Smooth muscle cell (in vitro differentiated cells): ENCODE measurements around the gene LASP1NB.
"Not testable (repeated sequence)": the region's sequence is repeated elsewhere in the genome, so short reads cannot be mapped to it uniquely, and the experiment has no call there.

Experiments used
- DNase-seq: peaks from one replicate; lab custom pipeline; 2025; ENCODE audit not compliant: unreplicated experiment; lab: John Stamatoyannopoulos, UW
- H2AFZ ChIP-seq: fragments of 200-600 bp; sonication (generic); 2 replicates; pipeline ENCODE4 v1.6.0; 2016; ENCODE audit warnings: antibody characterized with exemption, low read depth, mild to moderate bottlenecking
- H3F3A ChIP-seq: fragments of 200-600 bp; sonication (generic); 2 replicates; pipeline ENCODE4 v1.6.0; 2017; ENCODE audit warnings: antibody characterized with exemption, low read depth
- H3K27ac ChIP-seq: fragments of 200-600 bp; sonication (generic); 2 replicates; pipeline ENCODE4 v1.5.1; 2016; ENCODE audit warnings: low read depth, mild to moderate bottlenecking
- H3K27me3 ChIP-seq: fragments of 200-600 bp; sonication (generic); 2 replicates; pipeline ENCODE4 v1.6.1; 2016; ENCODE audit warnings: low read depth, mild to moderate bottlenecking
- H3K36me3 ChIP-seq: fragments of 200-600 bp; sonication (generic); 2 replicates; pipeline ENCODE4 v1.5.1; 2016; ENCODE audit warnings: low read depth
- H3K4me1 ChIP-seq: fragments of 200-600 bp; sonication (generic); 2 replicates; pipeline ENCODE4 v1.5.1; 2016; ENCODE audit warnings: low read depth
- H3K4me2 ChIP-seq: fragments of 200-600 bp; sonication (generic); 2 replicates; pipeline ENCODE4 v1.6.0; 2016; ENCODE audit warnings: mild to moderate bottlenecking
- H3K4me3 ChIP-seq: fragments of 200-600 bp; sonication (generic); 2 replicates; pipeline ENCODE4 v1.5.1; 2016; ENCODE audit warnings: mild to moderate bottlenecking
- H3K79me2 ChIP-seq: fragments of 200-600 bp; sonication (generic); 2 replicates; pipeline ENCODE4 v1.6.0; 2016; ENCODE audit warnings: low read depth, mild to moderate bottlenecking
- H3K9ac ChIP-seq: fragments of 200-600 bp; sonication (generic); 2 replicates; pipeline ENCODE4 v1.6.0; 2016; ENCODE audit warnings: low read depth
- H3K9me3 ChIP-seq: fragments of 200-600 bp; sonication (generic); replicated peaks from 2 replicates; pipeline ENCODE4 v1.5.1; 2016; ENCODE audit warnings: low read depth
- H4K20me1 ChIP-seq: fragments of 200-600 bp; sonication (generic); 2 replicates; pipeline ENCODE4 v1.6.0; 2016; ENCODE audit warnings: low read depth
- WGBS: methylation state at CpG from one replicate; pipeline ENCODE4 v1.1.7; 2016; ENCODE audit warnings: low lambda C conversion rate; 5-methylcytosine and 5-hydroxymethylcytosine counted together
- TF ChIP-seq, protein P1 (sequence below): fragments of 200-600 bp; sonication (generic); IDR thresholded peaks from 2 replicates; pipeline ENCODE4 v1.5.1; 2017; ENCODE audit warnings: borderline replicate concordance, mild to moderate bottlenecking, antibody characterized with exemption; ENCODE audit not compliant: insufficient read depth, poor library complexity, severe bottlenecking

The LASP1NB gene

DNA sequence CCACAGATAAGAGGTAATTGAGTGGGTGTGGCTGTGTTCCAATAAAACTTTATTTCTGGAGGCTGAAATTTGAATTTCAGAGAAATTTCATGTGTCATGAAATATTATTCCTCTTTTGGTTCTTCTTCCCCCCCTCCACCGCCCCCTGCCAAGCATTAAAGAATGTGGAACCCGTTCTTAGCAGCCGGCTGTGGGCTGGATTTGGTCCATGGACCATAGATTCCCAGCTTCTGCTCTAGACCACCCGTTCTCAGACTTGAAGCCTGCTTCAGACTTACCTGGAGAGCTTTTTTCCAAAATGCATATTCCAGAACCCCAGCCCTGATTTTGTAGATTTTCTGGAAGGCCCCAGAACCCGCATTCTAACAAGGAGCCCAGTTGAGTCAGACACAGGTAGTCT is 15.1 kb upstream of the LASP1NB start:
- no peak overlapping the region for H3K4me2 ChIP-seq
- WGBS: 87% methylated on average over 5 of the region's 5 CpGs
- no peaks in the 10 kb centered on the region for H3K36me3 ChIP-seq

DNA sequence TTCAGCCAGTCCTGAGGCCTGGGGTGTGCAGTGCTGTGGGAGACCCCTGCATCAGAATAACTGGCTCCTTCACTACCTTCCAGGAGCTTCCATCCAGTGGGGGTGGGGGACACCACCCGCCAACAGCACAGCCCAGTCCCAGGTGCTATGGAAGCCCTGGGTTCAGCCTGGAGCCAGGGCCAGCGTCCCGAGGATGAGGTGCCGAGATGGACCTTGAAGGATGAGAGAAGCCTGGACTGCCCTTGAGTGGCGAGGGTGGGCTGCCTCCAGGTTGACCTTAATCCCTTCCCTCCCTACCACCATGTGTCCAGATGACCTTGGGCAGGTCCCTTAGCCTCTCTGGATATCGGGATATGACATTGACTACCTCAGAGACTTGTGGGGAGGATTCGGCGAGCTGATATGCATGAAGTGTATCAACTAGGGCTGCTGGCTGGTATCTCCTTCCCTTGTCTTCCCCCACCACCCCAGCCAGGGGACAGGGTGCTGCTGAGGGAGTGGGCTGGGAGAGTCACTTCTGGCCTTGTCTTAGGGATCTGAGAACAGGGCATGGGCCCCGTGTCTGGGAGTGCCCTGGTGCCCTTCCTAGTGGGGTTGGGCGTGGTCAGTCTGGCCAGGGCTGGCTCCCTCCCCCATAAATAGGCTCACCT is 14.2 kb upstream of the LASP1NB start:
- TF ChIP-seq, protein P1, sequence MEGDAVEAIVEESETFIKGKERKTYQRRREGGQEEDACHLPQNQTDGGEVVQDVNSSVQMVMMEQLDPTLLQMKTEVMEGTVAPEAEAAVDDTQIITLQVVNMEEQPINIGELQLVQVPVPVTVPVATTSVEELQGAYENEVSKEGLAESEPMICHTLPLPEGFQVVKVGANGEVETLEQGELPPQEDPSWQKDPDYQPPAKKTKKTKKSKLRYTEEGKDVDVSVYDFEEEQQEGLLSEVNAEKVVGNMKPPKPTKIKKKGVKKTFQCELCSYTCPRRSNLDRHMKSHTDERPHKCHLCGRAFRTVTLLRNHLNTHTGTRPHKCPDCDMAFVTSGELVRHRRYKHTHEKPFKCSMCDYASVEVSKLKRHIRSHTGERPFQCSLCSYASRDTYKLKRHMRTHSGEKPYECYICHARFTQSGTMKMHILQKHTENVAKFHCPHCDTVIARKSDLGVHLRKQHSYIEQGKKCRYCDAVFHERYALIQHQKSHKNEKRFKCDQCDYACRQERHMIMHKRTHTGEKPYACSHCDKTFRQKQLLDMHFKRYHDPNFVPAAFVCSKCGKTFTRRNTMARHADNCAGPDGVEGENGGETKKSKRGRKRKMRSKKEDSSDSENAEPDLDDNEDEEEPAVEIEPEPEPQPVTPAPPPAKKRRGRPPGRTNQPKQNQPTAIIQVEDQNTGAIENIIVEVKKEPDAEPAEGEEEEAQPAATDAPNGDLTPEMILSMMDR: no peak
- H3K79me2 ChIP-seq: peaks cover 48% of the 10 kb centered on the region
- no peaks in the 10 kb centered on the region for H3K27me3 ChIP-seq
- 95% methylated on average over 10 of the region's 10 CpGs for WGBS
- no peak overlapping the region for H3K27ac ChIP-seq
- no peak overlapping the region for H3K4me2 ChIP-seq
- no peak overlapping the region for H2AFZ ChIP-seq
- H3K9me3 ChIP-seq: no peaks in the 10 kb centered on the region
- H3K36me3 ChIP-seq: no peaks in the 10 kb centered on the region
- no peak overlapping the region for H3K4me3 ChIP-seq
- DNase-seq: no peak
- no peak overlapping the region for H3K9ac ChIP-seq
- H3K4me1 ChIP-seq: no peaks in the 10 kb centered on the region
- H4K20me1 ChIP-seq: peaks cover 99% of the 10 kb centered on the region
- H3F3A ChIP-seq: peaks cover 8% of the 10 kb centered on the region

More for the DNA sequence above, 15.1 kb upstream of the LASP1NB start:
- TF ChIP-seq, protein P1: no peak
- Histone ChIP-seq H3K4me3 (no peak overlapping the region), H3K27me3 (no peaks in the 10 kb centered on the region), H3K27ac (no peak overlapping the region), H4K20me1 (peaks cover 99% of the 10 kb centered on the region), H3F3A (no peaks in the 10 kb centered on the region), H2AFZ (no peak overlapping the region), H3K4me1 (no peaks in the 10 kb centered on the region), H3K9me3 (no peaks in the 10 kb centered on the region), H3K9ac (no peak overlapping the region), H3K79me2 (peaks cover 57% of the 10 kb centered on the region)
- DNase-seq: no peak

DNA sequence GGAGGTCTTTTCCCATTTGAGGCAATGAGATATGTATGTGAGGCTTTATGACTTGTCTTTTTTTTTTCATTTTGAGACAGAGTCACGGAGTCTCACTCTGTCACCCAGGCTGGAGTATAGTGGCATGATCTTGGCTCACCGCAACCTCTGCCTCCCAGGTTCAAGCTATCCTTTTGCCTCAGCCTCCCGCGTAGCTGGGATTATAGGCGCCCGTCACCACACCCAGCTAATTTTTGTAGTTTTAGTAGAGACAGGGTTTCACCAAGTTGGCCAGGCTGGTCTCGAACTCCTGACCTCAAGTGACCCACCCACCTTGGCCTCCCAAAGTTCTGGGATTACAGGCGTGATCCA is 13.7 kb upstream of the LASP1NB start:
- Histone ChIP-seq H3K79me2 (peaks cover 44% of the 10 kb centered on the region), H4K20me1 (peaks cover 99% of the 10 kb centered on the region), H3F3A (peaks cover 12% of the 10 kb centered on the region)
- H3K9ac ChIP-seq, H2AFZ ChIP-seq, H3K9me3 ChIP-seq, DNase-seq, H3K4me1 ChIP-seq, H3K27ac ChIP-seq, H3K4me3 ChIP-seq, H3K4me2 ChIP-seq, H3K36me3 ChIP-seq, H3K27me3 ChIP-seq: not testable (repeated sequence)
- 98% methylated on average over 8 of the region's 8 CpGs for WGBS

DNA sequence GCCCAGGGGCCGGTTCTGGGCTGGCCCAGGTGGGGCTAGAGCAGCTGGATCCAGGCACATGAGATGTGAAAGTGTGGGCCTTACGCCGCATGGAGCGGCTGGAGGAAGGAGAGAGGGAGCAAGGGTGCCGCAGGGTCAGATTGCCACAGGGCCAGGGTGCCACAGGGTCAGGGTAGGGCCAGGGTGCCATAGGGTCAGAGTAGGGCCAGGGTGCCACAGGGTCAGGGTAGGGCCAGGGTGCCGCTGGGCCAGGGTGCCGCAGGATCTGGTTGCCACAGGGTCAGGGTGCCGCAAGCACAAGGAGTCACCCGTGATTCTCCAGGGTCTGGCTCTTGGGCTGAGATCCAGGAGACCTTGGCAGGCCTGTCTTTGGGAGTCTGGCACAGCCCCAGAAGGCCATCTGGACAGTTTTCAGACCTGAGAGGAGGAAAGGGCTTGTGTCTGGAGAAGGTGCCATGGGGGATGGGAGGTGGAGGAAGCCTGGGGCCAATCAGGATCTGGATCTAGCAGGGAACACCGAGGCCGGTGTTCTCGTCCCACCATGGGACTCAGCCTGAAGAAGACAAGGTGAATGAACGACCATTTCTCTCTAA is 13.1 kb upstream of the LASP1NB start:
- no peak for DNase-seq
- Histone ChIP-seq H4K20me1 (peaks cover 99% of the 10 kb centered on the region), H3K27ac (no peak overlapping the region)

More for the DNA sequence above, 13.1 kb upstream of the LASP1NB start:
- H3K79me2 ChIP-seq: peaks cover 38% of the 10 kb centered on the region
- H3K36me3 ChIP-seq: no peaks in the 10 kb centered on the region
- no peaks in the 10 kb centered on the region for H3K4me1 ChIP-seq
- WGBS: 89% methylated on average over 13 of the region's 13 CpGs
- no peak overlapping the region for H3K9ac ChIP-seq
- no peak overlapping the region for H3K4me3 ChIP-seq
- no peak overlapping the region for H2AFZ ChIP-seq
- H3K4me2 ChIP-seq: no peak overlapping the region
- no peaks in the 10 kb centered on the region for H3K27me3 ChIP-seq
- H3F3A ChIP-seq: peaks cover 12% of the 10 kb centered on the region
- H3K9me3 ChIP-seq: no peaks in the 10 kb centered on the region
- TF ChIP-seq, protein P1: no peak
